KMS-11 (cell line): Measurements from ENCODE around the gene SAFB.

Source experiments
- H2AFZ ChIP-seq: fragments of 200-600 bp; sonication (generic); 2 replicates; pipeline ENCODE4 v1.6.1; 2016; ENCODE audit warnings: antibody characterized with exemption, mixed run types, low read depth
- H3K27ac ChIP-seq: fragments of 200-600 bp; sonication (generic); 2 replicates; pipeline ENCODE4 v1.6.1; 2016; ENCODE audit warnings: mild to moderate bottlenecking, mixed run types
- H3K27me3 ChIP-seq: fragments of 200-600 bp; sonication (generic); 2 replicates; pipeline ENCODE4 v1.6.1; 2017; ENCODE audit warnings: mild to moderate bottlenecking, low read depth, mixed run types, moderate library complexity; ENCODE audit not compliant: insufficient read depth
- H3K36me3 ChIP-seq: fragments of 200-600 bp; sonication (generic); 2 replicates; pipeline ENCODE4 v1.6.1; 2017; ENCODE audit warnings: mild to moderate bottlenecking, mixed run types; ENCODE audit not compliant: insufficient read depth
- H3K4me1 ChIP-seq: fragments of 200-600 bp; sonication (generic); 2 replicates; pipeline ENCODE4 v1.6.1; 2016; ENCODE audit warnings: mild to moderate bottlenecking, low read depth, mixed run types; ENCODE audit not compliant: poor library complexity, severe bottlenecking
- H3K4me2 ChIP-seq: fragments of 200-600 bp; sonication (generic); 2 replicates; pipeline ENCODE4 v1.7.0; 2016; ENCODE audit warnings: mild to moderate bottlenecking, mixed run types
- H3K4me3 ChIP-seq: fragments of 200-600 bp; sonication (generic); IDR thresholded peaks from 2 replicates; pipeline ENCODE4 v1.6.1; 2017; ENCODE audit warnings: low read depth, low read length, mixed read lengths; ENCODE audit not compliant: insufficient read depth
- H3K79me2 ChIP-seq: fragments of 200-600 bp; sonication (generic); 2 replicates; pipeline ENCODE4 v1.6.1; 2016; ENCODE audit warnings: low read depth, mixed run types; ENCODE audit not compliant: insufficient read depth
- H3K9ac ChIP-seq: fragments of 200-600 bp; sonication (generic); 2 replicates; pipeline ENCODE4 v1.6.1; 2016; ENCODE audit warnings: mild to moderate bottlenecking, mixed run types
- H4K20me1 ChIP-seq: fragments of 200-600 bp; sonication (generic); 2 replicates; pipeline ENCODE4 v1.6.1; 2016; ENCODE audit warnings: mild to moderate bottlenecking, mixed run types; ENCODE audit not compliant: insufficient read depth
- TF ChIP-seq, protein P1 (sequence below): fragments of 200-600 bp; sonication (generic); conservative IDR thresholded peaks from 2 replicates; pipeline ENCODE4 v1.6.1; 2017; ENCODE audit warnings: low read depth, mild to moderate bottlenecking, antibody characterized with exemption, low read length, moderate library complexity, mixed read lengths

SAFB gene

DNA sequence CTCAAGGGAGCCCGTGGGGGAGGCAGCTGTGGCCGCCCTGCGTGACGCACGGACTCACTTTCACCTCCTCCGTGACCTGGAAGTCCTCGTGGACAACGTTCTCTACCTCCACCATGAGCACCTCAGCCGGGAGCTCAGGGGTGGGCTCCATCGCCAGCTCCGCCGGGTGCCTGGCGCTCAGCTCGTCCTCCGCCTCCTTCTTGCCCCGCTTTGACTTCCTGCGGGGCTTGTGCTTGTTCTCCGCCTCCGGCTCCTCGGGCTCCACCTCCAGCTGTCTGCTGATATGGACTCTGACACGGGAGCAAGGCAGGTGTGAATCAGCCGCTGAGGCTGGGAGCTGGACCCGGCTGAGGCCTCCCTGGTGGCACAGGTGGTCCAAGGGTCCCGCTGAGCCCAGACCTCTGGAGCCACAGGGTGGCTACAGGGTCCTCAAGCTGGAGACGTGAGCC is 88.9 kb downstream of the SAFB start:
- peaks cover 35% of the 10 kb centered on the region for H3K79me2 ChIP-seq
- no peak overlapping the region for H3K27ac ChIP-seq
- no peak overlapping the region for H3K4me3 ChIP-seq
- no peak overlapping the region for H3K9ac ChIP-seq
- H3K4me2 ChIP-seq, result no peak overlapping the region
- no peaks in the 10 kb centered on the region for H4K20me1 ChIP-seq
- peaks cover 8% of the 10 kb centered on the region; the same call in 1 of the 2 replicates for H3K36me3 ChIP-seq
- peaks cover 3% of the 10 kb centered on the region for H3K4me1 ChIP-seq
- TF ChIP-seq, protein P1, sequence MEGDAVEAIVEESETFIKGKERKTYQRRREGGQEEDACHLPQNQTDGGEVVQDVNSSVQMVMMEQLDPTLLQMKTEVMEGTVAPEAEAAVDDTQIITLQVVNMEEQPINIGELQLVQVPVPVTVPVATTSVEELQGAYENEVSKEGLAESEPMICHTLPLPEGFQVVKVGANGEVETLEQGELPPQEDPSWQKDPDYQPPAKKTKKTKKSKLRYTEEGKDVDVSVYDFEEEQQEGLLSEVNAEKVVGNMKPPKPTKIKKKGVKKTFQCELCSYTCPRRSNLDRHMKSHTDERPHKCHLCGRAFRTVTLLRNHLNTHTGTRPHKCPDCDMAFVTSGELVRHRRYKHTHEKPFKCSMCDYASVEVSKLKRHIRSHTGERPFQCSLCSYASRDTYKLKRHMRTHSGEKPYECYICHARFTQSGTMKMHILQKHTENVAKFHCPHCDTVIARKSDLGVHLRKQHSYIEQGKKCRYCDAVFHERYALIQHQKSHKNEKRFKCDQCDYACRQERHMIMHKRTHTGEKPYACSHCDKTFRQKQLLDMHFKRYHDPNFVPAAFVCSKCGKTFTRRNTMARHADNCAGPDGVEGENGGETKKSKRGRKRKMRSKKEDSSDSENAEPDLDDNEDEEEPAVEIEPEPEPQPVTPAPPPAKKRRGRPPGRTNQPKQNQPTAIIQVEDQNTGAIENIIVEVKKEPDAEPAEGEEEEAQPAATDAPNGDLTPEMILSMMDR, result no peak
- no peak overlapping the region for H2AFZ ChIP-seq
- H3K27me3 ChIP-seq, result no peaks in the 10 kb centered on the region

DNA sequence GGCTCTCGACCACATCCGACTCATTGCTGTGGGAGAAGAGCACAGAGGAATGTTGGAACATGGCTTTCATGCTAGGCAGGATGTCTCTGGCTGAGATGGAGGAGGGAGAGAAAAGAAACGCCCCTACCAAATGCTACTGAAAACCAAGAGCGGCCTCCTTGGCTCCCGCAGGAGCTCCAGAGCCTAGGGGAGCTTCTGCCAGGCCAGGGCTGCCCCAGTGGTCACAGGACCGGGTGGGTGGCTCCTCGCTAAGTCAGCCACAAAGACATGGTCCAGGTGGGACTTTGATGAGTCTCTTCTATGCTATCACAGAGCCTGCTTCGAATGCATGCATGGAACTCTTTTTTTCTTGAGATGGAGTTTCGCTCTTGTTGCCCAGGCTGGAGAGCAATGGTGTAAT is 90.3 kb downstream of the SAFB start:
- no peak overlapping the region for H2AFZ ChIP-seq
- no peaks in the 10 kb centered on the region for H3K27me3 ChIP-seq
- TF ChIP-seq, protein P1, result no peak
- peaks cover 8% of the 10 kb centered on the region; the same call in 1 of the 2 replicates for H3K36me3 ChIP-seq
- no peak overlapping the region for H3K27ac ChIP-seq
- H3K79me2 ChIP-seq, result peaks cover 50% of the 10 kb centered on the region
- no peak overlapping the region for H3K9ac ChIP-seq
- no peaks in the 10 kb centered on the region for H4K20me1 ChIP-seq
- H3K4me1 ChIP-seq, result peaks cover 16% of the 10 kb centered on the region
- H3K4me2 ChIP-seq, result no peak overlapping the region
- H3K4me3 ChIP-seq, result no peak overlapping the region

DNA sequence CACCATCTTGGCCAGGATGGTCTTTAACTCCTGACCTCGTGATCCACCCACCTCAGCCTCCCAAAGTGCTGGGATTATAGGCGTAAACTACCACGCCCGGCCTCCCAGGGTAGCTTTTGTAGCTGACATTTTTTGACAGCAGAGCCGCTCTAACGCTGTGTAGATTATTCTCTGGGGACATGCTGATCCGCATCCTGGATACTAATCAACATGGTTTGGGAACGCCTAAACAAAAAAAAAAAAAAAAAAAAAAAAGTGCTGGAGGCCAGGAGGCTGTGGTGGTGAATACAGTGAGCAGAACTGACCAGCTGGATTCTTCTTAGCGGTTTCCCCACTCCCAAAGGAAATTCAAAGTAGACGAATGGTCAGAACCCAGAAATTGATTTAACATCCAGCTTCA is 91.9 kb downstream of the SAFB start:
- H3K4me3 ChIP-seq, result no peak overlapping the region
- peaks cover 16% of the 10 kb centered on the region for H3K4me1 ChIP-seq
- no peak overlapping the region for H3K27ac ChIP-seq
- peaks cover 8% of the 10 kb centered on the region; the same call in 1 of the 2 replicates for H3K36me3 ChIP-seq
- 0 out of 2 replicates have a peak, but pooled peaks cover 5% of the 10 kb centered on the region for H4K20me1 ChIP-seq
- peaks cover 66% of the 10 kb centered on the region for H3K79me2 ChIP-seq
- TF ChIP-seq, protein P1, result no peak
- H3K9ac ChIP-seq, result no peak overlapping the region
- H2AFZ ChIP-seq, result no peak overlapping the region
- H3K27me3 ChIP-seq, result no peaks in the 10 kb centered on the region
- no peak overlapping the region for H3K4me2 ChIP-seq

DNA sequence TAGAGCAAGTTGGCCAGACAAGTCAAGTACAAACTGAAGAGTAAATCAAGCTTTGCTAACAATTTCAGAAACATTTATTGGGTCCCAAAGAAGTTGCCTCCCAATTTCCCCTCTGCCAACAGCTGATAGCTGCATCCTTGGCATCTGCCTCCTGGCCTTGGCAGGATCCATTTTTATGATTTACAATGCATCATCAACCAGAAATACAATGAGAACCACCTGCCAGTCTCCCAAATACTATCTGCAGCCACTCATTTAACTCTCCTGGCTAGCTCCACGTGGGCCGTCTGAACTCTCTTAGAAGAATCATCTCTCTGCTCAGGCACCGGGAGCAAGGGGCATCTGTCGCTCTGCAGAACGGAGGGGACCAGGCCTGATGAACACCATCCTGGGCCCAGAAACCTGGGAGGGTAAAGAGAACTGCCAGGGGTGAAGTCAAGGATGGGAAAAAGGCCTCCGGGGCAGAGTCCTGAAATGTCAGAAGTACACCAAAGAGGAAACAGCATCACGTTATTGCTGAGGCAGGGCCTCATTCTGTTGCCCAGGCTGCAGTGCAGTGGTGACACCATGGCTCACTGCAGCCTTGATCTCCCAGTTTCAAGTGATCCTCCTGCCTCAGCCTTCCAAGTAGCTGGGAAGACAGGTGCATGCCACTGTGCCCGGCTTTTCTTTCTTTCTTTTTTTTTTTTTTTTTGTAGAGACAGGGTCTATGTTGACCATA is 94.5 kb downstream of the SAFB start:
- Histone ChIP-seq H3K9ac (no peak overlapping the region; the same call in 1 of the 2 replicates), H3K79me2 (peaks cover 66% of the 10 kb centered on the region), H3K27ac (peak overlapping the region; percentile 90), H3K4me1 (peaks cover 20% of the 10 kb centered on the region), H3K4me2 (peak overlapping the region; percentile 91), H4K20me1 (0 out of 2 replicates have a peak, but pooled peaks cover 5% of the 10 kb centered on the region), H3K27me3 (no peaks in the 10 kb centered on the region), H3K4me3 (no peak overlapping the region), H3K36me3 (peaks cover 4% of the 10 kb centered on the region; the same call in 1 of the 2 replicates), H2AFZ (no peak overlapping the region)
- TF ChIP-seq, protein P1, result no peak
